Measurements from ENCODE around the gene HAPSTR1. TPM values are rescaled to one million over a fixed set of nuclear protein-coding genes. Genes with fewer than 3 reads are reported as not detected.

HAPSTR1 gene
- total and polyA plus RNA-seq, 4 donors: 6.5 to 46.5 (median 17.7) TPM

DNA sequence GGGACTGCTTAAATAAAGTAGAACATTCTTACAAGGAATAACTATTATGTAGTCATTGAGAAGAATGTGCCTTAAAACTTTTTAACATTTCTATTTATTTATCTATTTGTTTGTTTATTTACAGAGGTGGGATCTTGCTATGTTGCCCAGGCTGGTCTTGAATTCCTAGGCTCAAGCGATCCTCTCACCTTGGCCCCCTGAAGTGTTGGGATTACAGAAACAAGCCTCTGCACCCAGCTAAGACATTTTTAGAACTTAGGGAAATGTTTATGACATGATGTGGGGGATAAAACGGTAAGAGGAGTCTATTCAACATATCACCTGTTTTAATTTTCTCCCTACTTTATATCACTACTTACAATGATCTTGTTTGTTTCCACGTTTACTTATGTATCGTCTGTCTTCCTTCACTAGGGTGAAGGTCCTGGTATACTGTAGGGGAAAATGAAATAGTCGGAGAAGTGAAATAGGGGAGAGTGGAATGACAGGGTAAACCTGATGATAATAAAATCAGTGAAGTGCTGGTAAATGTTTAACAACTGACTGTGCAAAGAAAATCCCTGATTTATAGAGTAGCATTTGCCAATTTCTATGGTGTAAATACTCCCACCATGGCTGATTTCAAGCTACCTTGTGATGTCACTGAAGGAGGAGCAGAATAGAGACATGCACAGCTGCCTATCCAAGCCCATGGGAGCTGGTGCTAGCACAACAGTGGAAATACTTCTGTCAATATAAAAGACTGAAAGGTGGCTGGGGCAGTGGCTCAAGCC is 16.0 kb upstream of the HAPSTR1 start:
- DNase-seq (ENCODE audit: low spot score): no peak
- no peak for TF ChIP-seq HNF4A (conservative IDR thresholded peaks at IDR 0.05)
- no peak for TF ChIP-seq YY1 (IDR thresholded peaks at IDR 0.05)
- TF ChIP-seq, protein P1, sequence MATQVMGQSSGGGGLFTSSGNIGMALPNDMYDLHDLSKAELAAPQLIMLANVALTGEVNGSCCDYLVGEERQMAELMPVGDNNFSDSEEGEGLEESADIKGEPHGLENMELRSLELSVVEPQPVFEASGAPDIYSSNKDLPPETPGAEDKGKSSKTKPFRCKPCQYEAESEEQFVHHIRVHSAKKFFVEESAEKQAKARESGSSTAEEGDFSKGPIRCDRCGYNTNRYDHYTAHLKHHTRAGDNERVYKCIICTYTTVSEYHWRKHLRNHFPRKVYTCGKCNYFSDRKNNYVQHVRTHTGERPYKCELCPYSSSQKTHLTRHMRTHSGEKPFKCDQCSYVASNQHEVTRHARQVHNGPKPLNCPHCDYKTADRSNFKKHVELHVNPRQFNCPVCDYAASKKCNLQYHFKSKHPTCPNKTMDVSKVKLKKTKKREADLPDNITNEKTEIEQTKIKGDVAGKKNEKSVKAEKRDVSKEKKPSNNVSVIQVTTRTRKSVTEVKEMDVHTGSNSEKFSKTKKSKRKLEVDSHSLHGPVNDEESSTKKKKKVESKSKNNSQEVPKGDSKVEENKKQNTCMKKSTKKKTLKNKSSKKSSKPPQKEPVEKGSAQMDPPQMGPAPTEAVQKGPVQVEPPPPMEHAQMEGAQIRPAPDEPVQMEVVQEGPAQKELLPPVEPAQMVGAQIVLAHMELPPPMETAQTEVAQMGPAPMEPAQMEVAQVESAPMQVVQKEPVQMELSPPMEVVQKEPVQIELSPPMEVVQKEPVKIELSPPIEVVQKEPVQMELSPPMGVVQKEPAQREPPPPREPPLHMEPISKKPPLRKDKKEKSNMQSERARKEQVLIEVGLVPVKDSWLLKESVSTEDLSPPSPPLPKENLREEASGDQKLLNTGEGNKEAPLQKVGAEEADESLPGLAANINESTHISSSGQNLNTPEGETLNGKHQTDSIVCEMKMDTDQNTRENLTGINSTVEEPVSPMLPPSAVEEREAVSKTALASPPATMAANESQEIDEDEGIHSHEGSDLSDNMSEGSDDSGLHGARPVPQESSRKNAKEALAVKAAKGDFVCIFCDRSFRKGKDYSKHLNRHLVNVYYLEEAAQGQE (IDR thresholded peaks at IDR 0.05): no peak
- no peak for TF ChIP-seq JUND (IDR thresholded peaks at IDR 0.05)
- TF ChIP-seq SP1 (IDR thresholded peaks at IDR 0.05): no peak
- TF ChIP-seq TAF1 (conservative IDR thresholded peaks at IDR 0.05): no peak
- no peak for TF ChIP-seq EGR1 (IDR thresholded peaks at IDR 0.05; ENCODE audit: low read depth in 2 of 2)
- TF ChIP-seq HNF4G (IDR thresholded peaks at IDR 0.05): no peak
- TF ChIP-seq, protein P2, sequence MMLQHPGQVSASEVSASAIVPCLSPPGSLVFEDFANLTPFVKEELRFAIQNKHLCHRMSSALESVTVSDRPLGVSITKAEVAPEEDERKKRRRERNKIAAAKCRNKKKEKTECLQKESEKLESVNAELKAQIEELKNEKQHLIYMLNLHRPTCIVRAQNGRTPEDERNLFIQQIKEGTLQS (IDR thresholded peaks at IDR 0.05): no peak
- TF ChIP-seq RXRA (IDR thresholded peaks at IDR 0.05): no peak
- TF ChIP-seq, protein P3, sequence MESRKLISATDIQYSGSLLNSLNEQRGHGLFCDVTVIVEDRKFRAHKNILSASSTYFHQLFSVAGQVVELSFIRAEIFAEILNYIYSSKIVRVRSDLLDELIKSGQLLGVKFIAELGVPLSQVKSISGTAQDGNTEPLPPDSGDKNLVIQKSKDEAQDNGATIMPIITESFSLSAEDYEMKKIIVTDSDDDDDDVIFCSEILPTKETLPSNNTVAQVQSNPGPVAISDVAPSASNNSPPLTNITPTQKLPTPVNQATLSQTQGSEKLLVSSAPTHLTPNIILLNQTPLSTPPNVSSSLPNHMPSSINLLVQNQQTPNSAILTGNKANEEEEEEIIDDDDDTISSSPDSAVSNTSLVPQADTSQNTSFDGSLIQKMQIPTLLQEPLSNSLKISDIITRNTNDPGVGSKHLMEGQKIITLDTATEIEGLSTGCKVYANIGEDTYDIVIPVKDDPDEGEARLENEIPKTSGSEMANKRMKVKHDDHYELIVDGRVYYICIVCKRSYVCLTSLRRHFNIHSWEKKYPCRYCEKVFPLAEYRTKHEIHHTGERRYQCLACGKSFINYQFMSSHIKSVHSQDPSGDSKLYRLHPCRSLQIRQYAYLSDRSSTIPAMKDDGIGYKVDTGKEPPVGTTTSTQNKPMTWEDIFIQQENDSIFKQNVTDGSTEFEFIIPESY (IDR thresholded peaks at IDR 0.05): no peak
- TF ChIP-seq, protein P4, sequence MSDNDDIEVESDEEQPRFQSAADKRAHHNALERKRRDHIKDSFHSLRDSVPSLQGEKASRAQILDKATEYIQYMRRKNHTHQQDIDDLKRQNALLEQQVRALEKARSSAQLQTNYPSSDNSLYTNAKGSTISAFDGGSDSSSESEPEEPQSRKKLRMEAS (IDR thresholded peaks at IDR 0.05): no peak
- no peak for TF ChIP-seq GABPA (IDR thresholded peaks at IDR 0.05 in 1 of 2, conservative IDR thresholded peaks at IDR 0.05 in 1 of 2)
- TF ChIP-seq FOXA2 (IDR thresholded peaks at IDR 0.05): no peak
- Histone ChIP-seq H3K9me3 (ENCODE audit: control insufficient read depth in 4 of 4, low read length in 3 of 4) (no peaks in the 10 kb centered on the region), H3K27ac (ENCODE audit: low read depth in 1 of 2, low read length in 2 of 2) (no peak overlapping the region), H3K4me3 (ENCODE audit: low read depth in 1 of 3, low read length in 3 of 3) (no peak overlapping the region), H3K4me1 (ENCODE audit: control insufficient read depth in 4 of 4, insufficient read depth in 4 of 4, low read length in 3 of 4) (no peaks in the 10 kb centered on the region), H3K36me3 (ENCODE audit: control insufficient read depth in 4 of 4, insufficient read depth in 3 of 4, low read depth in 1 of 4, low read length in 3 of 4) (no peaks in the 10 kb centered on the region), H3K27me3 (ENCODE audit: control insufficient read depth in 4 of 4, insufficient read depth in 4 of 4, low read length in 3 of 4) (no peaks in the 10 kb centered on the region), H3K9ac (ENCODE audit: low read depth in 1 of 2, low read length in 2 of 2) (no peak overlapping the region)
- WGBS: 86% methylated on average over 5 of the region's 5 CpGs

DNA sequence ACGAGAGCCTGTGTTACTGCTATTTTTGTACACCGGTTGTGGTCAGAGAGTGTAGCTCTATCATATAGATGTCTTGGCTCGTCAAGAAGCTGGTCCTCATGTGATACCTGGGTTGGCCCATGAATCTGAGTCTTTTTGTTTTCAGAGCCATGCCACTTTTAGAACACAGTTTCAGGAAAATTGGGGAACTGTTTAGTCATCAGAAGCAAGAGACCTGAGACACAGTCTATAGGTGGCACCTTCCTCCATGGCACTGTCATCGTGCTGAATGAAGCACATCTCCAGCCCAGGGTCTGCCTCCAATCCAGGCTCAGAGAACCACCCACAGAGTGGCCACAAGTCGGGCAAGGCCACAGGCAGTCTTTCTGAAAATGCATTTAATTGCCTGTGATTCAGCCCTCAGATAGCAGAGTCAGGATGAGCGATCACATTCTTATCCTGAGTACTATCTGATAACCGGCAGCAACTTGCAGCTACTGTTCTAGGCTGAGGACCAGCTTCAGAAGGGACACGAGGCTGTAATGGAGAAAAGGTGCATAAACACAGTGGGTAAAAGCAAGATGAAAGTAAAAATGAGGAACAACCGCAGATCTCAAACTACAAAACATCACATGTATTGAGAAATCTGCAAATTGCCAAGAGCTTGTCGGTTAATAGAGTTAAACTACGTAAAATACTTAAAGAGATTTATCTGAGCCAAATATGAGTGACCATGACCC is 14.2 kb upstream of the HAPSTR1 start:
- Histone ChIP-seq H3K27me3 (ENCODE audit: control insufficient read depth in 4 of 4, insufficient read depth in 4 of 4, low read length in 3 of 4) (no peaks in the 10 kb centered on the region), H3K9me3 (ENCODE audit: control insufficient read depth in 4 of 4, low read length in 3 of 4) (no peaks in the 10 kb centered on the region), H3K27ac (ENCODE audit: low read depth in 1 of 2, low read length in 2 of 2) (peak overlapping the region in 1 of 2 donors; percentile 25), H3K9ac (ENCODE audit: low read depth in 1 of 2, low read length in 2 of 2) (no peak overlapping the region), H3K4me1 (ENCODE audit: control insufficient read depth in 4 of 4, insufficient read depth in 4 of 4, low read length in 3 of 4) (no peaks in the 10 kb centered on the region), H3K4me3 (ENCODE audit: low read depth in 1 of 3, low read length in 3 of 3) (no peak overlapping the region), H3K36me3 (ENCODE audit: control insufficient read depth in 4 of 4, insufficient read depth in 3 of 4, low read depth in 1 of 4, low read length in 3 of 4) (no peaks in the 10 kb centered on the region)
- DNase-seq (ENCODE audit: low spot score): no peak
- WGBS: 84% methylated on average over 11 of the region's 11 CpGs
- TF ChIP-seq RAD21 (IDR thresholded peaks at IDR 0.05) (no peak), JUND (IDR thresholded peaks at IDR 0.05) (no peak), FOXA1 (IDR thresholded peaks at IDR 0.05) (no peak), RXRA (IDR thresholded peaks at IDR 0.05) (no peak), SP1 (IDR thresholded peaks at IDR 0.05) (no peak), YY1 (IDR thresholded peaks at IDR 0.05) (no peak), HNF4A (conservative IDR thresholded peaks at IDR 0.05) (no peak), FOXA2 (IDR thresholded peaks at IDR 0.05) (no peak), EGR1 (IDR thresholded peaks at IDR 0.05; ENCODE audit: low read depth in 2 of 2) (no peak), HNF4G (IDR thresholded peaks at IDR 0.05) (no peak), TAF1 (conservative IDR thresholded peaks at IDR 0.05) (no peak)
- TF ChIP-seq, protein P2 (IDR thresholded peaks at IDR 0.05): no peak
- TF ChIP-seq, protein P1 (IDR thresholded peaks at IDR 0.05): no peak
- TF ChIP-seq, protein P5, sequence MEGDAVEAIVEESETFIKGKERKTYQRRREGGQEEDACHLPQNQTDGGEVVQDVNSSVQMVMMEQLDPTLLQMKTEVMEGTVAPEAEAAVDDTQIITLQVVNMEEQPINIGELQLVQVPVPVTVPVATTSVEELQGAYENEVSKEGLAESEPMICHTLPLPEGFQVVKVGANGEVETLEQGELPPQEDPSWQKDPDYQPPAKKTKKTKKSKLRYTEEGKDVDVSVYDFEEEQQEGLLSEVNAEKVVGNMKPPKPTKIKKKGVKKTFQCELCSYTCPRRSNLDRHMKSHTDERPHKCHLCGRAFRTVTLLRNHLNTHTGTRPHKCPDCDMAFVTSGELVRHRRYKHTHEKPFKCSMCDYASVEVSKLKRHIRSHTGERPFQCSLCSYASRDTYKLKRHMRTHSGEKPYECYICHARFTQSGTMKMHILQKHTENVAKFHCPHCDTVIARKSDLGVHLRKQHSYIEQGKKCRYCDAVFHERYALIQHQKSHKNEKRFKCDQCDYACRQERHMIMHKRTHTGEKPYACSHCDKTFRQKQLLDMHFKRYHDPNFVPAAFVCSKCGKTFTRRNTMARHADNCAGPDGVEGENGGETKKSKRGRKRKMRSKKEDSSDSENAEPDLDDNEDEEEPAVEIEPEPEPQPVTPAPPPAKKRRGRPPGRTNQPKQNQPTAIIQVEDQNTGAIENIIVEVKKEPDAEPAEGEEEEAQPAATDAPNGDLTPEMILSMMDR (IDR thresholded peaks at IDR 0.05; ENCODE audit: low read depth, low read length, missing input control): no peak

Measured in liver (tissue), 9 donors.